Coronary artery (tissue), 2 donors: Measurements from ENCODE around the gene COX11.

Source experiments
- DNase-seq: peaks from one replicate; pipeline ENCODE4 v3.0.0-alpha.2; 2017; ENCODE audit warnings: low spot score
- H3K27ac ChIP-seq, 2 donors: fragments of 200-600 bp; sonication (generic); one replicate each; pipeline ENCODE4 v1.5.1; 2016 to 2019
- H3K4me3 ChIP-seq: fragments of 200-600 bp; sonication (generic); 2 replicates; pipeline ENCODE4 v1.5.1; 2016; ENCODE audit warnings: mild to moderate bottlenecking, moderate library complexity
- CTCF ChIP-seq: fragments of 200-600 bp; sonication (generic); IDR thresholded peaks from one replicate; pipeline ENCODE4 v1.5.1; 2019; ENCODE audit warnings: antibody characterized with exemption

The COX11 gene

DNA sequence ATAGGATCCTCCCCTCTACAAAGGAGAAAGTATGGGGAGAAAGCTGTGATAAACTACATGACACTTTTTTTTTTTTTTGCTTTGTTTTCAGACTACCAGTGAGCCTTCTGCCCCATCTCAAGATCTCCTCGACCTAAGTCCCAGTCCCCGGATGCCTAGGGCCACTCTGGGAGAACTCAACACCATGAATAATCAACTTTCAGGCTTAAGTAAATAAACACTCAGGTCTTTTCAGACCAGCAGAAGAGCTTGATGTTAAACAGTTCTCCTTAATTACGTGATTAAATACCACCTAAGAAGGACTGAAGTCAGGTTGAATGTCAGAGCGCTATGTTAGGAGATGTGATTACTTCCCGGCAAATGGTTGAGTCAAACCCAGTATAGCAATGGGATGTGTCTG is 31.4 kb downstream of the COX11 start:
- no peak for DNase-seq
- no peak overlapping the region for H3K27ac ChIP-seq
- no peak overlapping the region for H3K4me3 ChIP-seq
- TF ChIP-seq CTCF: no peak

DNA sequence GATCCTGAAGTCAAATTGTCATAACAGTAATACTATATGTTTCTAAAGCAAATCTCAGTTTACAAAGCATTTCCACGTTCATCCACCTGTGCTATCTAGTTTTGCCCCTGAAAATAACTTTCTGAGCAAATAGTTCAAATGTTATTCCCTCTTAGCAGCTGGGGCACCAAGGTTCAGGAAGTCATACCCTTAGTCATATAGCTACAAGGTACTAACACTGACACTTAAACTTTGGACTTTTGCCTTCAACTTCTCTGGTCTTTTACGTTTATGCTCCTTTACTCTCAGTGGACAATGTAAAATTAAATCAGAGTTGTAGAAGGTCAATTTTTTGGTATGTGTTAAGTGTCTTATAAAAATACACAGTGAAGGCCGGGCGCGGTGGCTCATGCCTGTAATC is 33.0 kb downstream of the COX11 start:
- Histone ChIP-seq H3K4me3 (no peak overlapping the region), H3K27ac (no peak overlapping the region)
- TF ChIP-seq CTCF: no peak
- no peak for DNase-seq

- no peak for DNase-seq
Observed at GRCh38 chr17:54933921-54934320, 34.5 kb downstream of the COX11 start.

DNA sequence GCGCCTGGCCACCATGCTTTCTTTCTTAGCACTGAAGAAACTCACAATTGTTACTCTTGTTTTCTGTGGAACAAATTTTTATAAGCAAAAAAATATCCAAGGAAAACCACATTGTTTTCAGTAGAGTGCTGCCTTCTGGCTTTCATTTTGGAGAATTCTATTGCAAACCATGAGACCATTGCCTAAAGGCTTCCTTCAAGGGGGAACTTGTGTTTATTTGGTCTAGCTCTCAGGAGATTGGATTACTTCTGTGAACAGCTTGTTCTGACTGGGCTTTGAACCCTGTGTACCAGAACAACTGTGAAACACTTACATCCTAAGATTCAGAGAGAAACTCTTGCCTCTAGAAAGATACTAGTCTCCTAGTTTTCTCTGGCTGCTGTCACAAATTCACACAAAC is 35.7 kb downstream of the COX11 start:
- TF ChIP-seq CTCF: no peak
- DNase-seq: no peak
- Histone ChIP-seq H3K27ac (no peak overlapping the region), H3K4me3 (no peak overlapping the region)

More at GRCh38 chr17:54933921-54934320, 34.5 kb downstream of the COX11 start:
- no peak overlapping the region for H3K4me3 ChIP-seq
- no peak overlapping the region for H3K27ac ChIP-seq
- TF ChIP-seq CTCF: no peak

DNA sequence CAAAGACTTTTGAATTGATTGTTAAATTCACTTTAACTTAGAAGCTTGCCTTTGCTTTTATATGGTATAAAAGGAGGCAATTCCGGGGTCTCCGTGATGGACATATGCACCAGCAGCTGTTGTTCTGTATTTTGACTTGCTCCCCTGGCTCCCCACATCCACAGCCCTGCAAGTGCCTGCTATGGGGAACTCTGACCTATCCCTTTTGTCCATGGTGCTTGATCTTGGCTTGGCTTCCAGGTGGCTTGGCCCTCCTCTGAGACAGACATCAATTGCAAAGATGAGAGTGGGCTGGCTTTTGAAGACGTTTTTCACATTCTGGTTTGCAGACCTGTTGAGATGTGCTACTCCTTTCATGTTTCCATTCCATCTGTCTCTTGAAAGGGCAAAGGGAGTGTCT is 40.9 kb downstream of the COX11 start:
- H3K27ac ChIP-seq: no peak overlapping the region
- no peak for DNase-seq
- H3K4me3 ChIP-seq: no peak overlapping the region
- TF ChIP-seq CTCF: no peak

DNA sequence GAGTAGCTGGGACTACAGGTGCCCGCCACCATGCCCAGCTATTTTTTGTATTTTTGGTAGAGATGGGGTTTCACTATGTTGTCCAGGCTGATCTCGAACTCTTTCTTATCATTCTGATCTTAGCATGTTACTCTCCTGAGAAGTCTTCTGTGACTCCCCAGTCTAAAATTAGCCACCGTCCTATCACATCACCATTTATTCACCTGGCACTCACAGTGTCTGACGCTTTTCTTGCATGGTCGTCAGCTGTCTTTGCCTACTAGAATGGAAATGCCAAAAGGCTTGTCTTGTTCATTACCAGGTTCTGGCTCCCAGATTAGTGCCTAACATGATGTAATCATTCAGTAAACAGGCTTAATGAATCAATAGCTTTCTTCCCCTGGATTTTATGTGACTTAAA is 44.0 kb downstream of the COX11 start:
- no peak for TF ChIP-seq CTCF
- DNase-seq: no peak
- H3K27ac ChIP-seq: no peak overlapping the region
- no peak overlapping the region for H3K4me3 ChIP-seq

DNA sequence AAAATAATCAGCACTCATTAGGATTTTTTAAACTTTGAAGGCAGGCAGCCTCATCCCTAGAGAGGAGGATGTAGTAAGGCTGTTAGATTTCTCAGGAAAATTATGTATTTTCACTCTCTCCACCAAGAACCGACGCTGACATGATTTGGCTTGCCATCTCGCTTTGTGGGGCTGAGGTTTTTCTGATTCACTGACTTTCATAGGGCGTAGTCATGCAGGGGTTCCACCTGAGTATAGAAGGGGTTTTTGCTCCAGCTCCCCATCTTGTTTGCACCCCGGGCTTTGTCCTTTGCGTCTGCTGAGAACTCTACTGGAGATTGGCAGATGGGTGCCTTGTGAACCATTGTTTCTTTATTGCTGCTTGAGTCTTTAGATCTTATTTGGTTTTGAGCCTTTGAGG is 47.6 kb downstream of the COX11 start:
- TF ChIP-seq CTCF: no peak
- Histone ChIP-seq H3K27ac (no peak overlapping the region), H3K4me3 (no peak overlapping the region)
- no peak for DNase-seq
